Adipocyte (in vitro differentiated cells): ENCODE measurements around the gene TXNRD1.

Source experiments
- DNase-seq: peaks from one replicate; pipeline ENCODE4 v3.0.0-alpha.2; 2015; ENCODE audit warnings: low read depth
- H3K27me3 ChIP-seq: replicated peaks from 2 replicates; pipeline ENCODE4 v1.7.0; 2013; ENCODE audit warnings: mild to moderate bottlenecking, low read length, moderate library complexity; ENCODE audit not compliant: control insufficient read depth, insufficient read depth
- H3K36me3 ChIP-seq: 2 replicates; pipeline ENCODE4 v1.7.0; 2013; ENCODE audit warnings: low read length, mild to moderate bottlenecking, moderate library complexity; ENCODE audit not compliant: control insufficient read depth, insufficient read depth, severe bottlenecking
- H3K4me1 ChIP-seq: 2 replicates; pipeline ENCODE4 v1.7.0; 2013; ENCODE audit warnings: mild to moderate bottlenecking, low read length, moderate library complexity; ENCODE audit not compliant: control insufficient read depth, insufficient read depth
- H3K4me3 ChIP-seq: 2 replicates; pipeline ENCODE4 v1.7.0; 2013; ENCODE audit warnings: mild to moderate bottlenecking, low read length, moderate library complexity
- H3K9ac ChIP-seq: 2 replicates; pipeline ENCODE4 v1.7.0; 2013; ENCODE audit warnings: mild to moderate bottlenecking, low read length, moderate library complexity
- H3K9me3 ChIP-seq: 2 replicates; pipeline ENCODE4 v1.7.0; 2013; ENCODE audit warnings: mild to moderate bottlenecking, low read length, moderate library complexity; ENCODE audit not compliant: control insufficient read depth

The TXNRD1 gene

GRCh38 chr12:104372721-104373335 lies 157.2 kb downstream of the TXNRD1 start:
- Histone ChIP-seq H3K4me1 (peaks cover 12% of the 10 kb centered on the region), H3K4me3 (no peak overlapping the region), H3K27me3 (no peaks in the 10 kb centered on the region), H3K9ac (no peak overlapping the region), H3K36me3 (no peaks in the 10 kb centered on the region), H3K9me3 (peaks cover 8% of the 10 kb centered on the region)
- DNase-seq, result no peak

GRCh38 chr12:104374071-104374470 lies 158.5 kb downstream of the TXNRD1 start:
- Histone ChIP-seq H3K36me3 (no peaks in the 10 kb centered on the region), H3K4me1 (peaks cover 12% of the 10 kb centered on the region), H3K9ac (no peak overlapping the region), H3K4me3 (no peak overlapping the region), H3K9me3 (peaks cover 8% of the 10 kb centered on the region), H3K27me3 (no peaks in the 10 kb centered on the region)
- no peak for DNase-seq

- DNase-seq, result no peak
These were observed 159.2 kb downstream of the TXNRD1 start for GRCh38 chr12:104374806-104375205.

GRCh38 chr12:104375775-104376174 lies 160.2 kb downstream of the TXNRD1 start:
- H3K27me3 ChIP-seq, result no peaks in the 10 kb centered on the region
- DNase-seq, result no peak

More at GRCh38 chr12:104374806-104375205, 159.2 kb downstream of the TXNRD1 start:
- peaks cover 1% of the 10 kb centered on the region for H3K9me3 ChIP-seq
- H3K27me3 ChIP-seq, result no peaks in the 10 kb centered on the region
- H3K4me3 ChIP-seq, result no peak overlapping the region
- peaks cover 12% of the 10 kb centered on the region for H3K4me1 ChIP-seq
- H3K36me3 ChIP-seq, result no peaks in the 10 kb centered on the region
- H3K9ac ChIP-seq, result no peak overlapping the region

GRCh38 chr12:104376650-104377513 lies 161.3 kb downstream of the TXNRD1 start:
- no peaks in the 10 kb centered on the region for H3K9me3 ChIP-seq
- H3K36me3 ChIP-seq, result no peaks in the 10 kb centered on the region

More at GRCh38 chr12:104375775-104376174, 160.2 kb downstream of the TXNRD1 start:
- H3K9me3 ChIP-seq, result no peaks in the 10 kb centered on the region
- no peak overlapping the region for H3K9ac ChIP-seq
- peaks cover 12% of the 10 kb centered on the region for H3K4me1 ChIP-seq
- H3K4me3 ChIP-seq, result no peak overlapping the region
- no peaks in the 10 kb centered on the region for H3K36me3 ChIP-seq

GRCh38 chr12:104377514-104377812 lies 161.9 kb downstream of the TXNRD1 start:
- no peak overlapping the region for H3K4me3 ChIP-seq
- no peaks in the 10 kb centered on the region for H3K36me3 ChIP-seq
- no peak for DNase-seq
- H3K4me1 ChIP-seq, result peaks cover 20% of the 10 kb centered on the region
- no peak overlapping the region for H3K9ac ChIP-seq
- no peaks in the 10 kb centered on the region for H3K9me3 ChIP-seq
- H3K27me3 ChIP-seq, result no peaks in the 10 kb centered on the region

More at GRCh38 chr12:104376650-104377513, 161.3 kb downstream of the TXNRD1 start:
- Histone ChIP-seq H3K4me1 (peaks cover 15% of the 10 kb centered on the region), H3K27me3 (no peaks in the 10 kb centered on the region), H3K4me3 (no peak overlapping the region), H3K9ac (no peak overlapping the region)
- DNase-seq, result no peak

- DNase-seq, result no peak
These were observed 162.8 kb downstream of the TXNRD1 start for GRCh38 chr12:104378427-104378826.

GRCh38 chr12:104381341-104381730 lies 165.8 kb downstream of the TXNRD1 start:
- H3K4me1 ChIP-seq, result peaks cover 18% of the 10 kb centered on the region
- H3K9me3 ChIP-seq, result no peaks in the 10 kb centered on the region
- H3K4me3 ChIP-seq, result no peak overlapping the region
- no peaks in the 10 kb centered on the region for H3K27me3 ChIP-seq
- DNase-seq, result no peak
- no peaks in the 10 kb centered on the region for H3K36me3 ChIP-seq
- no peak overlapping the region for H3K9ac ChIP-seq

More at GRCh38 chr12:104378427-104378826, 162.8 kb downstream of the TXNRD1 start:
- H3K9me3 ChIP-seq, result no peaks in the 10 kb centered on the region
- H3K27me3 ChIP-seq, result no peaks in the 10 kb centered on the region
- no peaks in the 10 kb centered on the region for H3K36me3 ChIP-seq
- no peak overlapping the region for H3K4me3 ChIP-seq
- H3K4me1 ChIP-seq, result peaks cover 20% of the 10 kb centered on the region
- H3K9ac ChIP-seq, result no peak overlapping the region

GRCh38 chr12:104381731-104382480 lies 166.3 kb downstream of the TXNRD1 start:
- H3K36me3 ChIP-seq, result no peaks in the 10 kb centered on the region
- H3K4me1 ChIP-seq, result peaks cover 13% of the 10 kb centered on the region
- no peak overlapping the region for H3K9ac ChIP-seq
- H3K9me3 ChIP-seq, result no peaks in the 10 kb centered on the region
- no peak overlapping the region for H3K4me3 ChIP-seq
- no peaks in the 10 kb centered on the region for H3K27me3 ChIP-seq
- peak; percentile 93 for DNase-seq

- no peak overlapping the region for H3K4me3 ChIP-seq
- no peaks in the 10 kb centered on the region for H3K36me3 ChIP-seq
- DNase-seq, result no peak
- peaks cover 8% of the 10 kb centered on the region for H3K4me1 ChIP-seq
- no peaks in the 10 kb centered on the region for H3K27me3 ChIP-seq
- no peaks in the 10 kb centered on the region for H3K9me3 ChIP-seq
- no peak overlapping the region for H3K9ac ChIP-seq
These were observed 168.7 kb downstream of the TXNRD1 start for GRCh38 chr12:104384141-104384880.
